GM18511 (cell line): Measurements from ENCODE around the gene MAP2K5.
A peak's percentile ranks its signal among the peaks of the same experiment; 100 is the strongest.

Experiments used
- ATAC-seq: cut with Tn5 transposase; IDR thresholded peaks from one replicate; pipeline ENCODE4 v1.9.1; 2021; ENCODE audit warnings: mild to moderate bottlenecking, moderate library complexity; ENCODE audit not compliant: unreplicated experiment

The MAP2K5 gene

DNA sequence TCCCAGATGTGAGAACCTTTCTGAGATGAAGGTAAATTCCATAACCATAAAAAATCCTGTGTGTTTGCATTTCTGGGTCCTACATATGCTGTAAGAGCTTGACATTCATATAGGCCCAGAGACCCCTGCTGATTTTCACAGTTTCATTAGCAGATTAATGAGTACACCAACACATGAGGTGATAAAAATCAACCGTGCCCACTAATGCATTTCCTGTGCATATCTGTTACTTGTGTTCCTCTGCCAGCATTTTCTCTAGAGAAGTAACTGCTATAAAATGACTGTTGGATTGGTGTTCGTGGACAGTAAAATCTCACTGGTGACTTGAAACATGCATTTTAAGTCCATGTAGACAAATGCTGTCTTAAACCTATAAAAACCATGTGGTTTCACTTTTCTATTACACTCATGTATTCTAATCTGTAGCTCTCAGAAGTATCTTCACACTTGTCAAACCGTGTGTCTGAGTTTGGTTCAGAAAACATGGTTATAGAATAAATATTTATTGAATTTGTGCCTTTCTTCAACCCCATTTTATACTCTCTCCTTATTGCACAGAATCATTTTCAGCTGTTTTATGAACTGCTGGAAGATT is 14.6 kb downstream of the MAP2K5 start:
- ATAC-seq = no peak

DNA sequence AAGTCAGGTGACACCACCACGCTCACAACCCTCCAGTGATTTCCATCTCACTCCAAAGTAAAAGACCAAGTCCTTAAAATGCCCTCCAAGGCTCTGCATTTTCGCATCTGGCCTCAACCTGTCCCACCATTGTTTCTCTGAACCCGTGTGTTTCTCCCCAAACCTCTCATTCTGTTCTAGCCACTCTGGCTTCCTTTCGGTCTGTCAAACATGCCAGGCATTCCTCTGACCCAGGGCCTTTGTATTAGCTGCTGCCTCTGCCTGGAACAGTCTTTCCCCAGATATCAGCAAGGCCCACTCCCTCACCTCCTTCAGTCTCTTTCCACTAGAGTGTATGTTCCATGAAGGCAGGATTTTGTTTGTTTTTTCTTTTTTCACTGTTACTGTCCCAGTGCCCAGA is 16.0 kb downstream of the MAP2K5 start:
- no peak for ATAC-seq

DNA sequence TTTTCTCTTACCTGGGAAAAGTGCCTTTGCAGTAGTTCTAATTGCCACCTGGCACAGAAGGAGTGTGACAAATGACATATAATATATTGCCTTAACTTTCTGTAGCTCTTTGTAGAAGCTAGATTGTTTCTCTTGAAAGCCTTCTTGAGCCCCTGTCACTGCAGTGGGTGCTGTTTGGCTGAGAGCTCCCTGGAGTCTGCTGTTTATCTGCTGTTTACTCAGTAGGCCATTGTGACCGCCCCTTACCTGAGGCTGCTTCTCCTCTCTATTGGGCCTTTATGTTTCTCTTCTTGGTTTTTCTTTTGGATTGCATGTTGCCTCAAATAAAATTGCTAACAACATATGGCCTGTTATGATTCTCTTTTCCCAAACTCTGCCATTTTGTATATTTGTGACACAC is 16.7 kb downstream of the MAP2K5 start:
- ATAC-seq = no peak

DNA sequence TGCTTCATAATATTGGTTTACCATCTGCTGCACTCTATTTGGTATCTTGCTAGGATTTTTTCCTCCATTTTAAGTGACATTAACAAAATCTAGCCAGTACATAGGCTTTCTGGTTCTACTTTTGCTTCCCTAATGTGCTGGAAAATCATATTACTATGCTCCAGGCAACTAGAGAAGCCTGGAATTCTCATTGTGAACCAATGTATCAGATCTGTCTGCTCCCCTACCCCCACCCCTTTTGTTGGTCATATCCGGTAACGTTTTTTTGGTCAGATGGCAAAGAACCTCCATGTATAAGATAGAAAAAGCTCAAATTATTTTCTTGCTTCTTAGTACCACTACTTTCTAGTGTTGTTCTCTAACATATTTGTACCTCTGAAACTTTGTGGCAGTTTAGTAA is 17.1 kb downstream of the MAP2K5 start:
- no peak for ATAC-seq

DNA sequence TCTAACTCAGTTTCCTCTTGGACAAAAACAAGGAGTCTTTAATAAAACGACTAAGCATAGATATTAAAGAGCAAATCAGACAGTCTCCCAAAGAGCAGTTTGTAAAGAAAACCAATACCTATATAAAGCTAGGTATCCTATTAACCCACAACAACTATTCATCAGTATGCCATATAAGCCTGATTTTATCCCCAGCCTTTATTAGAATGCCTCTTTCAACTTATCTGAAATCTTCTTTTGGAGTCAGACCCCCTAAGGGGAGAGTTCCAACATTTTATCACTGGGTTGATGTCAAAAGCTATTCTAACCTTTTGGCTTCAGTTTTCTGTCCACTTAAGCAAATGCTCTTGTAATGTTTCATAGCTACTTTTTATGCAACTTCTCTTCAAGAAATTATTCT is 17.8 kb downstream of the MAP2K5 start:
- ATAC-seq = no peak

DNA sequence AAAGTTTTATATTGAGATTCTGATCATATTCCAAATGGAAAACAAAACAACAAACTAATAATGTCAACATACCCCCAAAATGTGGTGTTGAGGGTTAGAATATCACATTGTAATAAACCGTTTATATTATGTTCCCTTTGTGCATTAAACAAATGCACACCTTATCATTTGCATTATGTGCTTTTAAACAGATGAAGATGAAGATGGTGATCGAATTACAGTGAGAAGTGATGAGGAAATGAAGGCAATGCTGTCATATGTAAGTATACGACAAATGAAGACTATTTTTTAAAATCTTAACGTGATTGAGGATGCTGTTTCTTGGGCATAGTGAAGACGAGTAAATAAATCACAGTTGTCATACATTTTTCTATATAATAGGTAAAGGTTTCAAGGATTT is 20.6 kb downstream of the MAP2K5 start:
- no peak for ATAC-seq

DNA sequence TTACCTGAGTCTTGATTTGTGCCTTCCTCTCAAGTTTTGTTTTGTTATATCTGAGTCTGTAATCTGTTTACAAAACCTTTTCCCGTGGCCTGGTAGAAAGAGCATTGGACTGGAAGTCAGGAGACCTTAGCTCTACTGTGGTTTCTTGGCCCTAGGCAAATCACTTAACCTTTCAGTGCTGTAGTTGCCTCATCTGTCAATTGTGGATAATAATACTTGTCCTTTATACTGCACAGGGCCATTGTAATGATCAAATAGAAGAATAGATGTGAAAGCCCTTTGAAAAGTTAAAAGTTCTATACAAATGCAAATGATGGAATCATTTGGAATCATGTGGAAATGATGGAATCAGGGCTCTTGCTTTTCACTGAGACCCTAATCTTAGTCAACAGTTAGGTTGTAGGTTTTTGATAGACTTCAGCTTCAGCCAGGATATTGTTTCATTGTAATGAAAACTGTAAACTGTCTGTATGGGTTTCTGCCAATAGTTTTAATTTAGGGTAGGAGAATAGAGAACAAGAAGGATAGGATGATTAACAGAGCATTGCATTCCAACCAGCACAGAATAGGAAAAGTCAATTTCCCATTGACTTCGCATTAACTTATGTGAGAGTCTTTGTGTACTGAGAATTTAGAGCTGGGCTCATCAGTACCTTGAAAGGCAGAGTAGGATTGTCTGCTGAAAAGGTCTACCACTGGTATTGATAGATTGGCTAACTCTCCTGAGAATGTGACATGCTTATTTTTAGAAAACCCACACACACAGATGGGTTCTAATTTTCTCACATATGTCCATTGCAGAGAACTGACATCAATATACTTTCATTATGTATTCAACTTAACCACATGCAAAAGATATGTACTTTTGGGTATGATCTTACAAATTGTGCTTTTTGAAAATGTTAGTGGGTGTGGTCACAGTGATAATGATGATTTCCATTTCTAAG is 21.8 kb downstream of the MAP2K5 start:
- peak; percentile 96 for ATAC-seq

DNA sequence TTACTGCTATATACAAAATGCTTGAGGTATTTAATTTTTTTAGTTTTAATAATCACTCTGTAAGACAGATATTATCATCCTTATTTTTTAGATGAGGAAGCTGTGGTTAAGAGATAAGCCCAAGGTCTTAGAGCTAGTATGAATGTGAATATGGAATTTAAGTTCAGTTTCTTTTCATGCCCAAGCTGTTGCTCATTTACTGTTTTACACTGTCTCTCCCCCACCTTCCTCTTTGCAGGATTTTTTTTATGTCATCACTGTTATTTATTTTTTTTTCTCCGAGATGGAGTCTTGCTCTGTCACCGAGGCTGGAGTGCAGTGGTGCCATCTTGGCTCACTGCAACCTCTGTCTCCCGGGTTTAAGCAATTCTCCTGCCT is 22.5 kb downstream of the MAP2K5 start:
- ATAC-seq = peak; percentile 35

DNA sequence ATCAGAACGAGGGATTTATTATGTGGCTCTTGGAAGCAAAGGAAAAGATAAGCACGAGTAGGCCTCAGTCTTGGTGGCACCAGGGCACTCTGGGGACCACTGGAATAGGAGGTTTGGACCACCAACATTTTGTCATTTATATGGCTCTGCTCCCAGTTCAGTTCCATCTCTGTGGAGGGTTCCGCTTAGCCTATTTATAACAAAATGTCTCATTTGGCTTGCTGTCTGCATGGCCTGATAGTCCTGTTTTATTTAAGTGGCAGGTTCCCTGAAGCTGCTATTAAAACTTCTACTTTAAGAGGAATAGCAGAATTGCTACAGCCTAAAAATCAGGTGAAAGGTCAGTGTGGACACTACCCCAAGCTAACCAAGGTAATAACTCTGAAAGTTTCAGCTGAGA is 27.2 kb downstream of the MAP2K5 start:
- no peak for ATAC-seq

DNA sequence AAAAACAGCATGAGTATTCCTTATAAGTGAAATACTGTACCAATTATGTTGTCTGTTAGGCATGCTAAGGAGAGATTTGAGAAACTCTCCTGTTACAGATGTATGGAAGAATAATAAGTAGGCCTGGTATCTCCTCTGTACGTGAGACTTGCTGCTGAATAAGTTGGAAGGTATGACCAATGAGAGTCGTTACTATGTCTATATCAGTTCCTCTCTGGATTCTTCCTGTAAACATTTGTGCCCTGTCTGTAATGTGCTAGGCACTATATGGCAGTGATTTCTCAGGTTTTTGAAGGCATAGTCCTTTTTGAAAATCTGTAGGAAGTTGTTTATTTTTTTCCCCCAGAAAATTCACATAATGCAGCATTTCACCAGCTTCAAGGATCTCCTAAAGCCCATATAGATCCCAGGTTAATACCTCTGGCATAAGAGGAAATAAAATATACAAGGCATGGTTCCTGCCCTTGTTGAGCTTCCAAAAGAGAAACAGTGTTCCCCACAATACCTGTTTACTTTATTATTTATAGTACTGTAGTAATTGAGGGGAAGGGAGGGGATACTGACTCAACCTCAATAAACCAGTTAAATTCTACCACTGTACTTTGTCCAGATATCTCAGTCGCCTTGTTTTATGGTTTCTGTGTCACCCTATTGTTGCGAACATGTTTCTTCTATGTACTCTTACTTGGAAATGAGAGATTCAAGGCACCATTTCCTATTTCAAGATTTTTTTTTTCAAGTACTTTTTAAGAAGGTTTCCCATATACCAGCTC is 28.6 kb downstream of the MAP2K5 start:
- ATAC-seq = no peak

DNA sequence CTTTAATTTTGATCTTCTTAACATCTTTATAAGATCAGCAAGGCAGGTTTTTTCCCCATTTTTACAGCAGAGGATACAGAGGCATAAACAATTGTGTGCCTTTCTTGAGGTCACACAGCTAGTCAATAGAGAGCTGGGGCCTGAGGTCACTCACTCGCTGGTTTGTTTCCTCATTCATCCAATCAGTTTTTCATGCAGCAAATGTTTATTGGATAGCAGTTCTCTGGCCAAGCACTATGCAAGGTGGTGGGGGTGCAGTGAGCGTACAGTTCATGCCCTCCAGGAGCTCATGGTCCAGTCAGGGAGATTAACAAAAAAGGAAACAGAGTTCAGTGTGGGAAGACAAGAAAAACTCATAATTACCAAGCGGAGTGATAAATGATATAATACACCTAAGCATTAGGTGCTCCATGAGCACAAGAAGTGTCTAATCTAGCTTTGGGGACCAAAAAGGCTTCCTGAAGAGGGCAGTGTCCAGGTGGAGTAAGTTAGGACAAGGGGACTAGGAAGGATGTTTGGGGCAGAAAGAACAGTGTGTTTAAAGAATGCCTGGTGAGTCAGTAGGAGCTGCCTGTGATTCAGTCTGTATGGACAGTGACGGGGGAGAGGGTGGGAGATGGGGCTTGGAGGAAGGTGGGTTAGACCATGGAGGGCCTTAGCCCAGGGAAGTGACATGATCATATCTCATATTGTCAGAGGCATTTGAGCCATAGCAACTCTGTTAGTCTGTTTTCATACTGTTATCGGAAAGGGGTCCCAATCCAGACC is 29.3 kb downstream of the MAP2K5 start:
- ATAC-seq = no peak

DNA sequence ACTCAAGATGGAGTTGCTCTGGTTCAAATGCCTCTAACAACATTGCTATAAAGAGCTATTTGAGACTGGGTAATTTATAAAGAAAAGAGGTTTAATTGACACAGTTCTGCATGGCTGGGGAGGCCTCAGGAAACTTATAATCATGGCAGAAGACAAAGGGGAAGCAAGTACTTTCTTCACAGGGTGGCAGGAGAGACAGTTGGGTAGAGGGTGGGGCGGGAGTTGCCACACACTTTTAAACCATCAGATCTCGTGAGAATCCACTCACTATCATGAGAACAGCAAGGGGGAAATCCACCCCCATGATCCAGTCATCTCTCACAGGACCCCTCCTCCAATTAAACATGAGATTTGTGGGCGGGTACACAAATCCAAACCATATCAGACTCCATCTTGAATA is 30.7 kb downstream of the MAP2K5 start:
- no peak for ATAC-seq

DNA sequence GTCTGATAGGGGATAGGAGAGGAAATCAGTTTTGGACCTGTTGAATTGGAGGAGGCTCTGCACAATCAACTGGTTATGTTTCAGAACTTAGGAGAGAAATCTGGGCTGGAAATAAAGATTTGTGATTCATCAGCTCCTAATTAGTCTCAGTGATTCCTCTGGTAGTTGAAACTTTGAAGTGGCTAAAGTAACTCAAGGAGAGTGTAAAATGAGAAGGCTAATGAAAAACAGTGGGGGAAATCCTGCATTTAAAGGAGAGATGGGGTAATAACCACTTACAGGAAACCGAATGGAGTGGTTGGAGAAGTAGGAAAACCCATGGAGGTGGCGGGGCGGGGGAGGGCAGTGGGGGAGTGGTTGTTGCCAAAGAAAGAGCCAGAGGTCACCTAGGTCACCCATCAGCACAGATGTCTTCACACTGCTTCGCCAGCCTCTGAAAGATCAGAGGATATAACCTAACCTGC is 32.6 kb downstream of the MAP2K5 start:
- ATAC-seq = no peak

DNA sequence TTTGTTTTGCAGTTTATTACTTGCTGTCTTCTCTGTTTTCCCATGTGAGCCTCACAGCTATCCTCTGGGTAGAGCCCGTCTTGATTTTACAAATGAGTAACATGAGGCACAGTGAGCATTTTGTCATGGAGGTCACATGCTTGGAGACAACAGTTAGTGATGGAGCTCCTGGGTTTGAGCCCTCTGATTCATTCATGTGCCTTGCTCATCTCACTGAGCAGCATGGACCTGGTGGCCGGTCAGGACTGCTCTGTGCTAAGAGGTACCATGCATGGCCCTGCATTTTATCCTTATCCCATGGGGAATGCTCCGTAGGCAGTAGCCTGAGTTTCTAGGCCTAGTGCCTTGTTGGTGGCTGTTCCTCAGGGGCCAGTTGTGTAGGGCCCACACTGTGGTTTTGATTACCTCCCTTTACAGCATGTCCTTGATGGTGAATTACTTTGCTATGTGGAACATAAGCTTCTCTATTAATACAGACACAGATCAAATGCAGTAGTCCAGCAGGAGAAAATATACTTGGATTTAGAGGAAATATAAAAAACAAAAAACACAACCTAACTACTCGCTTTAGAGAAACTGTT is 35.6 kb downstream of the MAP2K5 start:
- ATAC-seq = no peak

DNA sequence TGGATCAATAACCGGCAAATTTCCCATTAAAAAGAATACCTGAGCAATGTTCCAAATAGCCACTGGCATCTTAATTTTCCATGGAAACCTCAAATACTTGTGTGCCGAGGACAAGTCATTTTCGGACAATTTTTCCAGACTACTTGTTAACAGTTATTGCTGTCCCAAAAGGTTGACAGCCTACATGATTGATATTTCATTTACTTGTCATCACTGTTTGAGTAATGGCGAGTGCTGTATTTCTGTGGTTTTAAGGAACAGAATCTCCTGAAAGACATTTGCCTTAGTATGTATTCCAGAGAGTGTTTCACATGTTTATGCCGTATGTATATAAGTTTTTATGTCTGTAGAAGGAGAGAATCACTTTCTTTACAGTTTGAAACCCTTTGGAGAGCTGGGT is 36.7 kb downstream of the MAP2K5 start:
- no peak for ATAC-seq

DNA sequence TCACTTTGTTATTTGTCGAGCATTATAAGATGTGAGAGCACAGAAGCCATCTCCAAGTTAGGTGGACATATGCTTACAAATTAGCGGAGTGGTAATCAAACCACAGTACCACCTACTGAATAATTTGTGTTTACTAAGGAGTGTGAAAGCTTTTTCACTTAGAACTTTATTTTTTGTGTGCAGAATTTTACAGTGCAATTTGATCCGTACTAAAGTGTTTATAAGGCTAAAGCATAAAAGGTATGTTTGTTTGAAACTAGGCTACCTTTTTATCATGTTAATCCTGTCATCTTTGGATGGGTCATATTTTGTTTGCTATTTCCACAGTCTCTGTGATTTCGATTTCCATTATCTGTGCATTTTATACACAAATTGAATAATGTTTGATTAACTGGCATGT is 37.5 kb downstream of the MAP2K5 start:
- ATAC-seq = no peak

DNA sequence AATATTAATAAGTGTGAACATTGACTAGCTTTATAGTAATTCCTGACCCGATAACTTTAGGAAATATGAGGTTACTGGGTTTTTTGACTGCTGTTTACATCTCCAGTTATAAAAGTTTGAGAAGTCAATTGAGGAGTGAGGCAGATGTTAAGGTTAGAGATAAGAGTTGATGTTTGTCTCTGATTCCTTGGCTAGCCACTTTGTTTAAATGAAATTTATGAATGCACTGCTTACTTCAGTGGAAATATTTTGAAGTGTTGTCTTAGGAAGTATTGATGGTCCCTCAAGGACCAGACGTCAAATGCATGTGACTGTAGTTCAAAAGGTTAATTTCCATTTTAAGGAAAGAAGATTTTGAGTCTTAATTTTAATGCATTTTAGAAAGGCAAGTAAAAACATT is 41.7 kb downstream of the MAP2K5 start:
- no peak for ATAC-seq

DNA sequence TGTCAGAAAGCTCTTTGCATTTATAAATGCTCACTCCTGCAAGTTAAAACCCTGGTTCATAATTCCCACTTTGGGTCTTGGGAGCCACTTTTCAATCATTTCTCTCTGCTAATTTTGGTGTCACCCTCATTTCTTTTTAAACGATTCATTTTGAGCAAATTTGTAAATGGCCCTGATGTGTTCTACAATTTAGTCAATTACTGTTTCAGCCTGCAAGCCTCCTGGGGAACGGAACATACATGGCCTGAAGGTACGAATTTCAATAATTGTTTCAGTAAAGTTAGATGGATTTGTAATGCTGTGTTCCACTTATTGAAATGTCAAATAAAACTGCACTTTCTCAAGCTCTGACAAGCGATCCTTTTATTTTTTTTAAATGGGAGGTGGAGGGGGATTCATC is 43.2 kb downstream of the MAP2K5 start:
- no peak for ATAC-seq

DNA sequence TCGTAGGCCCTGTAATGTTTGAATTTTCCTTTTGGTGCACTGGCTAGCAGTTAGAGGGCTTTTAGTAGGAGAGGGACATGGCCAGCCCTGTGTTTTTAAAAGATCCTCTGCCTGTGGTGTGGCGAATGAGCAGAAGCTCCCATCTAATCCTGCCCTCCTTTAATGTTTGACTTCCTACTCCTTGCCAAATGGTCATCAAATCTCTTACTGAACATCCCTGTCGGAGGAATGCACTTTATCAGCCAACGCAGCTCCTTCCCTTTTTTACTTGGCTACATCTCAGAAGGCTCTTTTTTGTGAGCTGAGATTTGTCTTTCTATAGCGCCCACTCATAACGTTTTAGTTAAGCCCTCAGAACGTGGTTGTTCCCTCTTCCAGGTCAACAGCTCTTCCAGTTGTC is 44.8 kb downstream of the MAP2K5 start:
- ATAC-seq = no peak

DNA sequence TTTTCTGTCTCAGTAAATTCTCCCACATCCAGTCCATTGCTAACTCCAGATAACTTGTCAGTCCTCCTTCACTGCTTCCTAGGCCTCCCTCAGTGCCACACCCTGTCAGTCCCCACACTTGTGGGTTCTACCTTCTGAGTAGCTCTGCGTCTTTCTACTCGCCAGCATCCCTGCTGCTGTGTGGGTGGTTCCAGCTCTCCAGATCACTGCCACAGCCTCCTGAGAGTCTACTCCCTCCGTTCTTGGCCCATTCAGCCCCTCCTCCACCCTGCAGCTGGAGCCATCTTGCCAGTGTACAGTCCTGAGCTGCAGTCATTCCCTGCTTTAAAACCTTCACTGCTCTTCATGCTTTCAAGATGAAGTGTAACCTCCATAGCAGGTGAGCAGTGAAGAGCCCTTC is 45.3 kb downstream of the MAP2K5 start:
- ATAC-seq = no peak

DNA sequence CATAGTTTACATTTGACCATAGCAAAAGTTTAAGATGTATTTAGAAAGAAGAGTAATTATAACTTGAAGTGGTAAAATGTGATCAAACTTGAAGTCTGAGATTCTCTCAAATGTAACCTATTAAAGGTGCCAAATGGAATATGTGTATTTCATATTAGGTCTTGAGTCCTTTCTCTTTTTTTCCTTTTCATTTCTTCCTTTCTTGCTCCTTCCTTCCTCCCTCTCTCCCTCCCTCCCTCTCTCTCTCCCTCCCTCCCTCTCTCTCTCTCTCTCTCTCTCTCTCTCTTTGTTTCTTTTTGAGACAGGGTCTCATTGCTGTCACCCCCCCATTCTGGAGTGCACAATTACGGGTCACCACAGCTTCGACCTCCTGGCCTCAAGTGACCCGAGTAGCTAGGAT is 47.7 kb downstream of the MAP2K5 start:
- ATAC-seq = no peak
